ENCODE data around the gene WDFY2. TPM values are rescaled to one million over a fixed set of nuclear protein-coding genes. Genes with fewer than 3 reads are reported as not detected.

The WDFY2 gene
- polyA plus RNA-seq, 1 donor from 2014 or later, result 5.3 TPM

DNA sequence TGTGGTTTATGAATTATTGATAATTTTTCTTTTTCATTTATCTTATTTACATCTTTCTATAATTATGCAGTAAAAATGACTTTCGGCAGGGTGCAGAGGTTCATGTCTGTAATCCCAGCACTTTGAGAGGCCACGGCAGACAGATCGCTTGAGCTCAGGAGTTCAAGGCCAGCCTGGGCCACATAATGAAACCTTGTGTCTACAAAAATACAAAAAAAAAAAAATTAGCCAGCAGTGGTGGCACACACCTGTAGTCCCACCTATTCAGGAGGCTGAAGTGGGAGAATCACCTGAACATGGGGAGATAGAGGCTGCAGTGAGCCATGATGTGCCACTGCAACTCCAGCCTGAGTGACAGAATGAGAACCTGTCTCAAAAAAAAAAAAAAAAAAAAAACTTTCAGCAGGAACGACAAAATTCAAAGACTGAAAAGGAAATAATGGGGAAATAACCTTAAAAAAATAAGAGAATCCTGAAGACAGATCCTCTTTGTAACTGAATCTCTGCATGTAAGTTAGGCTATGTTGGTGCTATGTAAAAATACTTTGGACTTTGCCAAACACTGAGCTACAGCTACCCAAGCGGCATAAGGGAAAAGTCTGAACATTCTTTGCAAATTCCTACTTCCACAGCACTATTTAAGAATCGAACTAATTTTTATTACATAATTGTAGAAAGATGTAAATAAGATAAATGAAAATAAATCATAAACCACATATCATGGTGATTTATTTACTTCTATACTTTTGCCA lies 36.7 kb upstream of the WDFY2 start:
- Histone ChIP-seq H3K36me3 (ENCODE audit: insufficient read depth, low read length) (no peaks in the 10 kb centered on the region), H3K9me2 (ENCODE audit: insufficient read depth, low read length) (no peaks in the 10 kb centered on the region), H3K79me2 (replicated peaks; ENCODE audit: insufficient read depth, low read length) (no peaks in the 10 kb centered on the region), H3K4me2 (ENCODE audit: low read length) (no peak overlapping the region), H3K9me3 (ENCODE audit: low read length) (no peaks in the 10 kb centered on the region), H3K27me3 (ENCODE audit: insufficient read depth, low read depth, low read length) (no peaks in the 10 kb centered on the region), H4K20me1 (ENCODE audit: insufficient read depth) (no peaks in the 10 kb centered on the region), H3K27ac (ENCODE audit: low read length) (no peak overlapping the region), H3K4me3 (ENCODE audit: low read length) (no peak overlapping the region), H2AFZ (ENCODE audit: low read depth, low read length) (no peak overlapping the region), H3F3A (ENCODE audit: insufficient read depth, low read length, poor library complexity, severe bottlenecking) (no peaks in the 10 kb centered on the region), H3K9ac (ENCODE audit: low read length) (no peak overlapping the region)
- TF ChIP-seq TAF1 (IDR thresholded peaks at IDR 0.05; ENCODE audit: low read depth) (no peak), REST (IDR thresholded peaks at IDR 0.05; ENCODE audit: borderline replicate concordance) (no peak), EZH2 (IDR thresholded peaks at IDR 0.05; ENCODE audit: borderline replicate concordance, insufficient read depth, low read length, poor library complexity, severe bottlenecking) (no peak), SMC3 (conservative IDR thresholded peaks at IDR 0.05; ENCODE audit: poor library complexity) (no peak), POLR2AphosphoS5 (IDR thresholded peaks at IDR 0.05) (no peak), MXI1 (conservative IDR thresholded peaks at IDR 0.05; ENCODE audit: poor library complexity, severe bottlenecking) (no peak), RAD21 (conservative IDR thresholded peaks at IDR 0.05) (no peak), EP300 (conservative IDR thresholded peaks at IDR 0.05; ENCODE audit: poor library complexity, severe bottlenecking) (no peak)
- TF ChIP-seq, protein P1, sequence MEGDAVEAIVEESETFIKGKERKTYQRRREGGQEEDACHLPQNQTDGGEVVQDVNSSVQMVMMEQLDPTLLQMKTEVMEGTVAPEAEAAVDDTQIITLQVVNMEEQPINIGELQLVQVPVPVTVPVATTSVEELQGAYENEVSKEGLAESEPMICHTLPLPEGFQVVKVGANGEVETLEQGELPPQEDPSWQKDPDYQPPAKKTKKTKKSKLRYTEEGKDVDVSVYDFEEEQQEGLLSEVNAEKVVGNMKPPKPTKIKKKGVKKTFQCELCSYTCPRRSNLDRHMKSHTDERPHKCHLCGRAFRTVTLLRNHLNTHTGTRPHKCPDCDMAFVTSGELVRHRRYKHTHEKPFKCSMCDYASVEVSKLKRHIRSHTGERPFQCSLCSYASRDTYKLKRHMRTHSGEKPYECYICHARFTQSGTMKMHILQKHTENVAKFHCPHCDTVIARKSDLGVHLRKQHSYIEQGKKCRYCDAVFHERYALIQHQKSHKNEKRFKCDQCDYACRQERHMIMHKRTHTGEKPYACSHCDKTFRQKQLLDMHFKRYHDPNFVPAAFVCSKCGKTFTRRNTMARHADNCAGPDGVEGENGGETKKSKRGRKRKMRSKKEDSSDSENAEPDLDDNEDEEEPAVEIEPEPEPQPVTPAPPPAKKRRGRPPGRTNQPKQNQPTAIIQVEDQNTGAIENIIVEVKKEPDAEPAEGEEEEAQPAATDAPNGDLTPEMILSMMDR (IDR thresholded peaks at IDR 0.05; ENCODE audit: poor library complexity, severe bottlenecking), result no peak

GRCh38 chr13:51549050-51549449 lies 35.2 kb upstream of the WDFY2 start:
- no peak overlapping the region for H3K4me2 ChIP-seq (ENCODE audit: low read length)
- H3K36me3 ChIP-seq (ENCODE audit: insufficient read depth, low read length), result no peaks in the 10 kb centered on the region
- TF ChIP-seq SMC3 (conservative IDR thresholded peaks at IDR 0.05; ENCODE audit: poor library complexity), result no peak
- TF ChIP-seq, protein P1 (IDR thresholded peaks at IDR 0.05; ENCODE audit: poor library complexity, severe bottlenecking), result no peak
- TF ChIP-seq POLR2AphosphoS5 (IDR thresholded peaks at IDR 0.05), result no peak
- TF ChIP-seq REST (IDR thresholded peaks at IDR 0.05; ENCODE audit: borderline replicate concordance), result no peak
- TF ChIP-seq RAD21 (conservative IDR thresholded peaks at IDR 0.05), result no peak
- TF ChIP-seq EZH2 (IDR thresholded peaks at IDR 0.05; ENCODE audit: borderline replicate concordance, insufficient read depth, low read length, poor library complexity, severe bottlenecking), result no peak
- no peak for TF ChIP-seq EP300 (conservative IDR thresholded peaks at IDR 0.05; ENCODE audit: poor library complexity, severe bottlenecking)
- TF ChIP-seq MXI1 (conservative IDR thresholded peaks at IDR 0.05; ENCODE audit: poor library complexity, severe bottlenecking), result no peak
- no peak for TF ChIP-seq TAF1 (IDR thresholded peaks at IDR 0.05; ENCODE audit: low read depth)
- H3K27ac ChIP-seq (ENCODE audit: low read length), result no peak overlapping the region
- H3K9me3 ChIP-seq (ENCODE audit: low read length), result no peaks in the 10 kb centered on the region
- H2AFZ ChIP-seq (ENCODE audit: low read depth, low read length), result no peak overlapping the region
- no peak overlapping the region for H3K9ac ChIP-seq (ENCODE audit: low read length)
- no peaks in the 10 kb centered on the region for H3K79me2 ChIP-seq (replicated peaks; ENCODE audit: insufficient read depth, low read length)
- no peaks in the 10 kb centered on the region for H3K9me2 ChIP-seq (ENCODE audit: insufficient read depth, low read length)
- H3F3A ChIP-seq (ENCODE audit: insufficient read depth, low read length, poor library complexity, severe bottlenecking), result no peaks in the 10 kb centered on the region
- no peak overlapping the region for H3K4me3 ChIP-seq (ENCODE audit: low read length)
- no peaks in the 10 kb centered on the region for H3K27me3 ChIP-seq (ENCODE audit: insufficient read depth, low read depth, low read length)
- H4K20me1 ChIP-seq (ENCODE audit: insufficient read depth), result no peaks in the 10 kb centered on the region
